DND-41 (cell line): ENCODE data around the gene LILRB5.

ENCODE experiments used
- EZH2 ChIP-seq: IDR thresholded peaks from 3 replicates; pipeline ENCODE4 v1.6.1; 2012; ENCODE audit warnings: borderline replicate concordance, low read depth, mild to moderate bottlenecking, moderate library complexity, low read length, inconsistent platforms; ENCODE audit not compliant: severe bottlenecking
- TF ChIP-seq, protein P1 (sequence below): IDR thresholded peaks from 2 replicates; pipeline ENCODE4 v1.5.1; 2012; ENCODE audit warnings: borderline replicate concordance, low read length, moderate library complexity, mild to moderate bottlenecking; ENCODE audit not compliant: poor library complexity, severe bottlenecking; ENCODE audit errors: extremely low read depth

DNA sequence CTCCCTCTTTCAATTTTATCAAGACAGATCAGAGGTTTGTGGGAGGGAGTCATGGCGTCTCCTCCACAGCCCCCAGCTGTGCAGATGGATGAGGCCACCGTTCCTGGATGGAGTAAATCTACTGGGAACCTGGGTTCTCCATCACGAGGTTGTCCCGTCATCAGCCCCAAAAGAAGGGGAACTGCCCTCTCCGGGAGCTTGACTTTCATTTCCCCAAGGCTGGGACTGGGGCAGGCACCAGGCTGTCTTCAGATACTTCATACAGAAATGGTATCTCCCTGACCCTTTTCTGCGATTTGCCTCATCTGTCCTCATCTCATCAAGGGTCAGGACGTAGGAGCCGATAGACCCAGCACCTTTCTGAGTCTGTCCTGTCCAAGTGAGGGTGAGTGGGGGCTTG is 14.0 kb upstream of the LILRB5 start:
- TF ChIP-seq, protein P1, sequence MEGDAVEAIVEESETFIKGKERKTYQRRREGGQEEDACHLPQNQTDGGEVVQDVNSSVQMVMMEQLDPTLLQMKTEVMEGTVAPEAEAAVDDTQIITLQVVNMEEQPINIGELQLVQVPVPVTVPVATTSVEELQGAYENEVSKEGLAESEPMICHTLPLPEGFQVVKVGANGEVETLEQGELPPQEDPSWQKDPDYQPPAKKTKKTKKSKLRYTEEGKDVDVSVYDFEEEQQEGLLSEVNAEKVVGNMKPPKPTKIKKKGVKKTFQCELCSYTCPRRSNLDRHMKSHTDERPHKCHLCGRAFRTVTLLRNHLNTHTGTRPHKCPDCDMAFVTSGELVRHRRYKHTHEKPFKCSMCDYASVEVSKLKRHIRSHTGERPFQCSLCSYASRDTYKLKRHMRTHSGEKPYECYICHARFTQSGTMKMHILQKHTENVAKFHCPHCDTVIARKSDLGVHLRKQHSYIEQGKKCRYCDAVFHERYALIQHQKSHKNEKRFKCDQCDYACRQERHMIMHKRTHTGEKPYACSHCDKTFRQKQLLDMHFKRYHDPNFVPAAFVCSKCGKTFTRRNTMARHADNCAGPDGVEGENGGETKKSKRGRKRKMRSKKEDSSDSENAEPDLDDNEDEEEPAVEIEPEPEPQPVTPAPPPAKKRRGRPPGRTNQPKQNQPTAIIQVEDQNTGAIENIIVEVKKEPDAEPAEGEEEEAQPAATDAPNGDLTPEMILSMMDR: no peak
- no peak for TF ChIP-seq EZH2
